GM21528 (cell line): ENCODE results near the gene ZNF534.
"Not testable (repeated sequence)": the region's sequence is repeated elsewhere in the genome, so short reads cannot be mapped to it uniquely, and the experiment has no call there.

Experiments used
- ATAC-seq: cut with Tn5 transposase; IDR thresholded peaks from one replicate; pipeline ENCODE4 v1.9.1; 2021; ENCODE audit warnings: mild to moderate bottlenecking, moderate library complexity; ENCODE audit not compliant: unreplicated experiment, low FRiP score

The ZNF534 gene

DNA sequence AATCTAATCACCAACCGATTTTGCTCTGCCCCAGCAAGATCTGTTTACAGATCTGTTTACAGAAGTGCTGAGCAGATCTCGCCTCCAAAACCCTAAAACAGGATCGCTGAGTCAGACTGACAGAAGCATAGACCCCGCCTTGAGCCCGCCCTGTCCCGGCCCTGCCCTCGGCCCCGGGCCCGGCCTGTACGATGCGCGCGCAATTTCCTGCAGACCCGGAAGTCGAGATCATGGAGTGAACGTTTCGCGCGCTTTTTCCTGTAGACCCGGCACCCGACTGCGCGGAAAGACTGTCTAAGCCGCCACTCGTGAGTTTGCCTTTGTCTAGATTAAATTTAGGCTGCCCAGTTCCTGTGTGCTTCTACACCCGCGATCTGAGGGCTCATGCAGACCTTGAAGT lies at the start of gene ZNF534:
TSS of gene ZNF534 (plus strand) at position 212 of the 400 bp plus-strand sequence. CDS start 2,327 bp downstream, outside the sequence.
- ATAC-seq = no peak

DNA sequence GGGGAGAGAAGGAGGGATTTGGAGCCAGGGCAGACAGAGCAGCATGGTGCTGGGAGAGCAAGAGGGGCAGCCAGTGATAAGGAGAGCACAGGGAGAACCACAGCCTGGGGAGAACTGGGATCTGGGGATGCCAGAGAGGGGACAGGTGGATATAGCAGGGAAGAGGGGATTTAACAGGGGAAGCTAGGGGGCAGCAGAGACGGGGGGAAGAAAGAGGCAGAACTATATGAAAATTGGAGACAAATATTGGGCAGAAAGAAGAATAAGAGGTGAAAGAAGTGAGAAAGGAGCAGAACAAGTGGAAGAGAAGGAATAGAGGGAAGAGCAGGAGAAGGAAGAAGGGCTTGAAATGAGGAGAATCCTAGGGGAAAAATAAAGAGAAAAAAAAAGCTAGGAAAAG lies 37.8 kb upstream of the ZNF534 start:
- ATAC-seq = no peak

DNA sequence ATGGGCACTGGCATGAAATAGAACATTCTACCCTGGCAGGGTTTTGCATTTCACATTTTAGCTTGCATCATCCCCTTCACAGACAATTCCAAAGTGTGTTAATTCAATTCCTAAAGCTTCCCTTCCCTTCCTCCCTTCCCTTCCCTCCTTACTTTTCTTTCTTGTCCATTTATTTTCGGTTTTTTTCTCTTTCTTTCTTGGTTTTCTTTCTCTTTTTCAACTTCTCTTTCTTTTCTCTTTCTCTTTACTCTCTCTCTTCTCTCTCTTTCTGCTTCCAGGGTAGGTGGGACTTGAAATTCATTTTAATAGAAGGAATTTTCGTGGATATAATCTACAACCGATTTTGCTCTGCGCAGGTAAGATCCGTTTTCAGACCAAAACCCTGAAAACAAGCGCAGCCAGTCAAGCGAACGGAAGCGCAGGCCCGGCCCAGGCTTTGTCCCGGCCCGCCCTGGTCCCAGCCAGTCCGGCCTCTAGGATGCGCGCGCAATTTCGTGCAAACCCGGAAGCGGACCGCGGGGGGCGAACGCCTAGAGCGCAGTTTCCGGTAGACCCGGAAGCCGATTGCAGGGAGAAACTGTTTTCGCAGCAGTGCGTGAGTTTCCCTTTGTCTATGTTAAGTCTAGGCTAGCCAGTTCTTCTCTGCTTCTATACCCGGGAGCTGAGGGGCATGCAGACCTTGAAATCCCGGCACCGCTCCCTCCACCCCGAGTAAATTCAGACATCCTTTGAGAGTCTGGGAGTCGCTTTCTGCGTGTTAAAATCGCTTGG lies 31.5 kb upstream of the ZNF534 start, which contains the start of gene ZNF528:
TSS of gene ZNF528 (plus strand) at position 540 of the 771 bp plus-strand sequence. CDS start 4,165 bp downstream, outside the sequence.
- ATAC-seq = peak; percentile 58

- ATAC-seq = no peak
These were observed 30.9 kb upstream of the ZNF534 start for GRCh38 chr19:52398081-52398441.

- ATAC-seq = no peak
These were observed 18.7 kb upstream of the ZNF534 start for GRCh38 chr19:52410276-52410675.

GRCh38 chr19:52415711-52416110 lies 13.2 kb upstream of the ZNF534 start:
- ATAC-seq = no peak

DNA sequence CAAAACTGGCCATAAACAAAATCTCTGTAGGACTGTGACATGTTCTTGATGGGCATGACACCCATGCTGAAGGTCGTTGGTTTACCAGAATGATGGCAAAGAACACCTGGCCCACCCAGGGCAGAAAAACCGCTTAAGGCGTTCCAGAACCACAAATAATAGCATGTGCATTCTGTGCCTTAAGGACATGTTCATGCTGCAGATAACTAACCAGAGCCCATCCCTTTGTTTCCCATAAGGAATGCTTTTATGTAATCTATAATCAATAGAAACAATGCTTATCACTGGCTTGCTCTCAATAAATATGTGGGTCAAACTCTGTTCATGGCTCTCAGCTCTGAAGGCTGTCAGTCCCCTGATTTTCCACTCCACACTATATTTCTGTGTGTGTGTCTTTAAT lies 13.2 kb downstream of the ZNF534 start:
- ATAC-seq = no peak

GRCh38 chr19:52444506-52444905 lies 15.6 kb downstream of the ZNF534 start:
- ATAC-seq = no peak

DNA sequence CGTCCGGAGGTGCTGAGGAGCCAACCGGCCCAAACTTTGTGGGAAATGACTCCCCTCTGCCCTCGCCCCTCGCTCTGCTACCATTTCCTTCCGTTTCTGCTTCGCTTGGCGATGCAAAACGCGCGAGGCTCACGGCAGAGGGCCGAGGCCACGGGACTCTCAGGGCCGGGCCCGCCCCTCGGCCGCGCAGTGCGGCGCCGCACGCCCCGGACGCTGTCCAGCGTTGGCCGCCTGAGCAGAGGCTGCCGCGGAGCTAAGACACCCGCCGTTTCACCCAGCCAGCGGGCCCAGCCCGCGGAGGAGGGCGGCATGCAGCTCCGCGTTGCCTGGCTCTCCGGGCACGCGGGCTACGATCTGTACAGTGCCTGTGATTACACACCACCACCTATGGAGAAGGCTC lies 22.3 kb downstream of the ZNF534 start:
- ATAC-seq = no peak

DNA sequence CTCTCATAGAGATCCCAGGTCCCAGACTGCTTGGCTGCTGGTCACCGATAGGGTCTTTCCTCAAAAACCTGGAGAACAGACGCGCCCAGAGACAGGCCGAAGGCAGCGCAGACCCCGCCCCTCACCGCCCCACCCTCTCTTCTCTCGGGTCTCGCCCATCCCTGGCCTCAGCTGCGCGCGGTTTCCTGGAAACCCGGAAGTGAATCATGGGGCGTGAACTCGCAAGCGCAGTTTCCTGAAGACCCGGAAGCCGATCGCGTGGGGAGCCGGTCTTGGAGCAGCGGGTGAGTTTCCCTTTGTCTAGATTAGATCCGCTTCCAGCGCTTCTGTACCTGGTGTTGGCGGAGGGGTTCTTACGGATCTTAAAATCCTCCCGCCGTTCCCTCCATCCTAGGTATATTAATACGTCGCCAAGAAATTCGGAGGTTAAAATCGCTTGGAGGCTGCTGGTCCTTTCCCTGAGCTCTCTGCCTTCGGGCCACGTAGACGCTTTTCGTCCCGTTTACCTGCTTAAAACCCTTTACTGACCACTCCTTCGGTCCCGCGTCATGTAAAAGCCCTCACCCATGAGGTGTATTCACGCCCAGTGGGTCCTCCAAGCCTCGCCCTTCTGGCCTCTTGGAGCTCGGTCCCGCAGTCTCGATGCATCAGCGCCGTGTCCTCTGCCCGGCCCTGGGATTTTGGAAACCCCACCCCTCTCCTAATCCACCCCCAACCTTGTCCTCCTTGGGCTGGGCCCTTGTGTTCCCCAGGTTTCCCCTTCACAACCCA lies 24.6 kb downstream of the ZNF534 start, which contains the start of gene ZNF578:
TSS of gene ZNF578 (plus strand) at position 230 of the 771 bp plus-strand sequence. CDS start 48,293 bp downstream, outside the sequence.
- no peak for ATAC-seq

- no peak for ATAC-seq
These were observed 36.0 kb downstream of the ZNF534 start for GRCh38 chr19:52464798-52465470.

DNA sequence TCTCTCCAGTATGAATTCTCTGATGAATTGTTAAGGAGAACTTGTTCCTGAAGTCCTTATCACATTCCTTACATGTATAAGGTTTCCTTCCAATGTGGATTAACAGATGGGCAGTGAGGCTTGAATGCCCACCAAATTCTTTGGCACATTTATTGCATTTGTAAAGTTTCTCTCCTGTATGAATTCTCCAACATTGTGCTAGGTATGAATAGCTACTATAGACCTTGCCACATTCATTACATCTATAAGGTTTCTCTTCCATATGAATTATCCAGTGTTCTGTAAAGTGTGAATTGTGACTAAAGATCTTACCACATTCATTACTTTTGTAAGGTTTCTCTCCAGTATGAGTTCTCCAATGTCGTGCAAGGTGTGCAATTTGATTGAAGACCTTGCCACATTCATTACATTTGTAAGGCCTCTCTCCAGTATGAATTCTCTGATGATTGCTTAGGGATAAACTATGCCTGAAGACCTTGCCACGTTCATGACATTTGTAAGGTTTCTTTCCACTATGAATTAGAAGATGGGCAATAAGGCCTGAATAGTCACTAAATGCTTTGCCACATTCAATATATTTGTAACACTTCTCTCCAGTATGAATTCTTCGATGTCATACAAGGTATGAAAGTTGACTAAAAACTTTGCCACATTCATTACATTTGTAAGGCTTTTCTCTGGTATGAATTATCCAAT lies 44.9 kb downstream of the ZNF534 start:
- no peak for ATAC-seq

GRCh38 chr19:52474351-52475127 lies 45.6 kb downstream of the ZNF534 start:
- ATAC-seq = no peak

GRCh38 chr19:52484111-52484743 lies 55.3 kb downstream of the ZNF534 start:
- ATAC-seq = not testable (repeated sequence)

- not testable (repeated sequence) for ATAC-seq
These were observed 56.1 kb downstream of the ZNF534 start for GRCh38 chr19:52485064-52485463.

GRCh38 chr19:52485561-52486240 lies 56.8 kb downstream of the ZNF534 start:
- ATAC-seq = not testable (repeated sequence)

DNA sequence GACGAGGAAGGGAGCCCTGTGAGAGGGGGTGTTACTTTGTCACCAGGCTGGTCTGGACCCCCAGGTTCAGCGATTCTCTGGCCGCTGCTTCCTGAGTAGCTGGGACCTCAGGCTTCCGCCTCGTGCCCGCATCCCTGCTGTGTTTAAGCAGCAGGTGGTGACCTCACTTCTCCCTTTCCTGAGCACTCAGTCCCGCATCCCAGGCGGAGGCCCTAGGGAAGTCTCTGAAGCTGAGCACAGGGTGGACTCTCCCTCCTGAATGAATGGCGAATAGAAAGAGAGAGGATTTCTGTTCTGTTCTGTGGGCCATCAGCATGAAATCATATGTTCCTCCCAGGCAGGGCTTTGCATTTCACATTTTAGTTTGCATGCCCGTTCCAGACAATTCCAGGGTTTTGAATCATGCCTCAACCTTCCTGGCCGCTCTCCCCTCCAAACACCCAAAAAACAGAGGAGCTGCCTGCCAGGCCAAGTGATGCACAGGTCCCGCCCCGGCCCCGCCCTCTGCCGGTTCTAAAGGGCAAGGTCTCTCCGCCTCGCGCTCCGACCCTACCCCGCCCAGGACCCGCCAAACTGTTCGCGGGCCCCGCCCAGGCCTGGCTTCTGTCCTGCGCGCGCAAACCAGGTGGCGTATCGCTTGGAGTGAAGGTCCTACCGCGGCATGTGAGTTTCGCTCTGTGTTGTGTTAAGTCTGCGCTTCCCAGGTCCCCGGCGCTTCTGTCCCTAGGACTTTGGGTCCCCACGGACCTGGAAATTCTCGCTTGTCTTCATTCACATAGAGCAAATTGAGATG lies 63.4 kb downstream of the ZNF534 start:
- ATAC-seq = no peak

GRCh38 chr19:52492994-52493470 lies 64.1 kb downstream of the ZNF534 start:
- ATAC-seq = no peak
